HepG2 (cell line): ENCODE results near the gene LIN28A. TPM values are rescaled to one million over a fixed set of nuclear protein-coding genes. Genes with fewer than 3 reads are reported as not detected.

Experiments used
- BORCS8-MEF2B ChIP-seq: sonication (generic); formaldehyde crosslinking; IDR thresholded peaks from 2 replicates; pipeline ENCODE4 v1.8.0; 2022; ENCODE audit warnings: mild to moderate bottlenecking, missing genetic modification reagents
- FOXM1 ChIP-seq: sonication (generic); formaldehyde crosslinking; IDR thresholded peaks from 2 replicates; pipeline ENCODE4 v1.5.0; 2020; ENCODE audit warnings: missing genetic modification reagents
- FOXP1 ChIP-seq, 2 experiments: fragments of 450-650 bp in 1 of 2; IDR thresholded peaks; 2 replicates each; pipeline ENCODE4 v1.6.1; 2017 to 2018; ENCODE audit warnings: antibody characterized with exemption in 1 of 2
- GABPB1 ChIP-seq: IDR thresholded peaks from 2 replicates; pipeline ENCODE4 v1.6.1; 2016; ENCODE audit warnings: mild to moderate bottlenecking, missing genetic modification reagents, moderate library complexity, missing compliant biosample characterization
- HMGXB3 ChIP-seq: sonication (generic); formaldehyde crosslinking; IDR thresholded peaks from 2 replicates; pipeline ENCODE4 v1.4.0; 2020; ENCODE audit warnings: missing genetic modification reagents, borderline replicate concordance
- HOXA7 ChIP-seq: sonication (generic); formaldehyde crosslinking; IDR thresholded peaks from 2 replicates; pipeline ENCODE4 v1.8.1; 2022; ENCODE audit warnings: mild to moderate bottlenecking, missing genetic modification reagents, moderate library complexity
- IKZF1 ChIP-seq: fragments of 450-650 bp; IDR thresholded peaks from 2 replicates; pipeline ENCODE4 v1.7.1; 2016
- KLF6 ChIP-seq: IDR thresholded peaks from 2 replicates; pipeline ENCODE4 v1.8.0; 2016; ENCODE audit warnings: missing biosample characterization, missing genetic modification reagents
- MEIS1 ChIP-seq: sonication (generic); formaldehyde crosslinking; IDR thresholded peaks from 2 replicates; pipeline ENCODE4 v1.9.0; 2021; ENCODE audit warnings: mild to moderate bottlenecking, missing genetic modification reagents, moderate library complexity, borderline replicate concordance
- MIXL1 ChIP-seq: IDR thresholded peaks from 2 replicates; pipeline ENCODE4 v1.6.1; 2016
- PAX8 ChIP-seq: sonication (generic); formaldehyde crosslinking; IDR thresholded peaks from 2 replicates; pipeline ENCODE4 v1.8.0; 2022; ENCODE audit warnings: mild to moderate bottlenecking, missing genetic modification reagents, borderline replicate concordance
- PHB2 ChIP-seq: fragments of 450-650 bp; IDR thresholded peaks from 2 replicates; pipeline ENCODE4 v1.6.1; 2018; ENCODE audit not compliant: partially characterized antibody
- YY1 ChIP-seq: IDR thresholded peaks from 2 replicates; pipeline ENCODE4 v1.6.1; 2011; ENCODE audit warnings: low read length, low read depth, moderate library complexity, mild to moderate bottlenecking; ENCODE audit not compliant: insufficient read depth, insufficient replicate concordance
- ZFP90 ChIP-seq: sonication (generic); formaldehyde crosslinking; IDR thresholded peaks from 2 replicates; pipeline ENCODE4 v1.8.0; 2022; ENCODE audit warnings: missing genetic modification reagents, mild to moderate bottlenecking, inconsistent platforms, borderline replicate concordance
- ZNF547 ChIP-seq: sonication (generic); formaldehyde crosslinking; IDR thresholded peaks from 2 replicates; pipeline ENCODE4 v1.5.1; 2020; ENCODE audit warnings: mild to moderate bottlenecking, missing genetic modification reagents
- ZNF619 ChIP-seq: sonication (generic); formaldehyde crosslinking; IDR thresholded peaks from 2 replicates; pipeline ENCODE4 v1.4.0; 2020; ENCODE audit warnings: mild to moderate bottlenecking, missing genetic modification reagents
- polyA plus RNA-seq, 8 experiments: library from polyadenylated mRNA; depleted of rRNA in 3 of 8; stranded (reverse) in 7 of 8; unstranded in 1 of 8; fragments of >200 nt; fragmentation: Illumina TruSeq in 4 of 8; extraction: Trizol in 4 of 8; gene quantifications; 2 replicates each; pipeline versions ENCODE4 v1.2.1 to v1.2.3, GENCODE V29; 2011 to 2016; ENCODE audit warnings: low read depth in 4 of 8, missing spikeins in 1 of 8, mixed read lengths in 1 of 8; ENCODE audit not compliant: insufficient read depth in 1 of 8
- total RNA-seq, 5 experiments: library from RNA; depleted of rRNA; stranded (reverse); fragments of >200 nt; fragmentation: Illumina TruSeq; extraction: Trizol; gene quantifications; 2 replicates each; pipeline ENCODE4 v1.2.3, GENCODE V29; 2016; ENCODE audit warnings: low read depth in 1 of 5
- TF ChIP-seq, protein P1 (sequence below): sonication (generic); formaldehyde crosslinking; IDR thresholded peaks from 2 replicates; pipeline ENCODE4 v1.8.0; 2022; ENCODE audit warnings: missing genetic modification reagents, mild to moderate bottlenecking, moderate library complexity, borderline replicate concordance
- TF ChIP-seq, protein P2 (sequence below): sonication (generic); formaldehyde crosslinking; IDR thresholded peaks from 2 replicates; pipeline ENCODE4 v1.4.0; 2020; ENCODE audit warnings: missing genetic modification reagents, borderline replicate concordance
- TF ChIP-seq, protein P3 (sequence below): IDR thresholded peaks from 2 replicates; pipeline ENCODE4 v1.6.1; 2016; ENCODE audit warnings: missing compliant biosample characterization, missing genetic modification reagents, borderline replicate concordance

LIN28A gene
- total and polyA plus RNA-seq, 2 of the 13 experiments (the other 11 are each of a cell fraction or from before 2014, with no cell fraction given) = not detected

DNA sequence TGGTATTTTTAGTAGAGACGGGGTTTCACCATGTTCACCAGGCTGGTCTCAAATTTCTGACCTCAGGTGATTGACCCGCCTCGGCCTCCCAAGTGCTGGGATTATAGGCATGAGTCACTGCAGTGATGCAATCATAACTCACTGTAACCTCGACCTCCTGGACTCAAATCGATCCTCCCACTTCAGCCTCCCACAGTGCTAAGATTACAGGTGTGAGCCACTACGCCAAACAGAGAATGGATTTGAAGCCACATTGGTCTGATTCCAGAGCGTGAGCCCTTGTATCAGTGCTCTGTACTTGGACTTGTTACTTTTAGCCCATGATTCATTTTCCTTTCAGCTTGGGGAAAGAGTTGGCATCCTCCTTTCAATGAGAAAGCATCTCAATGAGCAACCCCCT is 23.2 kb upstream of the LIN28A start (continued):
- 0 out of 2 replicates have a peak, but pooled peaks have one; percentile 24 for TF ChIP-seq BORCS8-MEF2B (CRISPR knock-in tag)
- no peak for TF ChIP-seq FOXM1 (CRISPR knock-in tag)
- TF ChIP-seq, protein P1, sequence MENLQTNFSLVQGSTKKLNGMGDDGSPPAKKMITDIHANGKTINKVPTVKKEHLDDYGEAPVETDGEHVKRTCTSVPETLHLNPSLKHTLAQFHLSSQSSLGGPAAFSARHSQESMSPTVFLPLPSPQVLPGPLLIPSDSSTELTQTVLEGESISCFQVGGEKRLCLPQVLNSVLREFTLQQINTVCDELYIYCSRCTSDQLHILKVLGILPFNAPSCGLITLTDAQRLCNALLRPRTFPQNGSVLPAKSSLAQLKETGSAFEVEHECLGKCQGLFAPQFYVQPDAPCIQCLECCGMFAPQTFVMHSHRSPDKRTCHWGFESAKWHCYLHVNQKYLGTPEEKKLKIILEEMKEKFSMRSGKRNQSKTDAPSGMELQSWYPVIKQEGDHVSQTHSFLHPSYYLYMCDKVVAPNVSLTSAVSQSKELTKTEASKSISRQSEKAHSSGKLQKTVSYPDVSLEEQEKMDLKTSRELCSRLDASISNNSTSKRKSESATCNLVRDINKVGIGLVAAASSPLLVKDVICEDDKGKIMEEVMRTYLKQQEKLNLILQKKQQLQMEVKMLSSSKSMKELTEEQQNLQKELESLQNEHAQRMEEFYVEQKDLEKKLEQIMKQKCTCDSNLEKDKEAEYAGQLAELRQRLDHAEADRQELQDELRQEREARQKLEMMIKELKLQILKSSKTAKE = 0 out of 2 replicates have a peak, but pooled peaks have one; percentile 55
- no peak for TF ChIP-seq ZNF547
- TF ChIP-seq IKZF1 = no peak
- TF ChIP-seq, protein P2, sequence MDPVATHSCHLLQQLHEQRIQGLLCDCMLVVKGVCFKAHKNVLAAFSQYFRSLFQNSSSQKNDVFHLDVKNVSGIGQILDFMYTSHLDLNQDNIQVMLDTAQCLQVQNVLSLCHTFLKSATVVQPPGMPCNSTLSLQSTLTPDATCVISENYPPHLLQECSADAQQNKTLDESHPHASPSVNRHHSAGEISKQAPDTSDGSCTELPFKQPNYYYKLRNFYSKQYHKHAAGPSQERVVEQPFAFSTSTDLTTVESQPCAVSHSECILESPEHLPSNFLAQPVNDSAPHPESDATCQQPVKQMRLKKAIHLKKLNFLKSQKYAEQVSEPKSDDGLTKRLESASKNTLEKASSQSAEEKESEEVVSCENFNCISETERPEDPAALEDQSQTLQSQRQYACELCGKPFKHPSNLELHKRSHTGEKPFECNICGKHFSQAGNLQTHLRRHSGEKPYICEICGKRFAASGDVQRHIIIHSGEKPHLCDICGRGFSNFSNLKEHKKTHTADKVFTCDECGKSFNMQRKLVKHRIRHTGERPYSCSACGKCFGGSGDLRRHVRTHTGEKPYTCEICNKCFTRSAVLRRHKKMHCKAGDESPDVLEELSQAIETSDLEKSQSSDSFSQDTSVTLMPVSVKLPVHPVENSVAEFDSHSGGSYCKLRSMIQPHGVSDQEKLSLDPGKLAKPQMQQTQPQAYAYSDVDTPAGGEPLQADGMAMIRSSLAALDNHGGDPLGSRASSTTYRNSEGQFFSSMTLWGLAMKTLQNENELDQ (CRISPR knock-in tag) = no peak
- 0 out of 2 replicates have a peak, but pooled peaks have one; percentile 20 for TF ChIP-seq HMGXB3 (CRISPR knock-in tag)
- no peak for TF ChIP-seq ZNF619 (CRISPR knock-in tag)
- TF ChIP-seq YY1 = no peak
- peak; percentile 68; the same call in 1 of the 2 replicates for TF ChIP-seq KLF6 (CRISPR knock-in tag)
- no peak for TF ChIP-seq HOXA7
- TF ChIP-seq, protein P3, sequence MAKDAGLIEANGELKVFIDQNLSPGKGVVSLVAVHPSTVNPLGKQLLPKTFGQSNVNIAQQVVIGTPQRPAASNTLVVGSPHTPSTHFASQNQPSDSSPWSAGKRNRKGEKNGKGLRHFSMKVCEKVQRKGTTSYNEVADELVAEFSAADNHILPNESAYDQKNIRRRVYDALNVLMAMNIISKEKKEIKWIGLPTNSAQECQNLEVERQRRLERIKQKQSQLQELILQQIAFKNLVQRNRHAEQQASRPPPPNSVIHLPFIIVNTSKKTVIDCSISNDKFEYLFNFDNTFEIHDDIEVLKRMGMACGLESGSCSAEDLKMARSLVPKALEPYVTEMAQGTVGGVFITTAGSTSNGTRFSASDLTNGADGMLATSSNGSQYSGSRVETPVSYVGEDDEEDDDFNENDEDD (CRISPR knock-in tag) = peak; percentile 82; the same call in 1 of the 2 replicates
- no peak for TF ChIP-seq ZFP90
- no peak for TF ChIP-seq PHB2
- peak; percentile 65 for TF ChIP-seq GABPB1 (CRISPR knock-in tag)
- TF ChIP-seq PAX8 (CRISPR knock-in tag) = no peak
- peak; percentile 92 for TF ChIP-seq MIXL1
- no peak; the same call in 1 of the 2 replicates for TF ChIP-seq MEIS1 (CRISPR knock-in tag)
- no peak for TF ChIP-seq FOXP1 (IDR thresholded peaks at IDR 0.05)
- TF ChIP-seq FOXP1 (CRISPR knock-in tag; IDR thresholded peaks at IDR 0.05) = peak; percentile 63
